ENCODE data around the gene MOCS1.

Gene MOCS1

GRCh38 chr6:39924283-39924682, 10.0 kb downstream of the MOCS1 start:
- no peak for DNase-seq

- no peak for DNase-seq
These were observed 10.4 kb downstream of the MOCS1 start for GRCh38 chr6:39923861-39924260.

DNA sequence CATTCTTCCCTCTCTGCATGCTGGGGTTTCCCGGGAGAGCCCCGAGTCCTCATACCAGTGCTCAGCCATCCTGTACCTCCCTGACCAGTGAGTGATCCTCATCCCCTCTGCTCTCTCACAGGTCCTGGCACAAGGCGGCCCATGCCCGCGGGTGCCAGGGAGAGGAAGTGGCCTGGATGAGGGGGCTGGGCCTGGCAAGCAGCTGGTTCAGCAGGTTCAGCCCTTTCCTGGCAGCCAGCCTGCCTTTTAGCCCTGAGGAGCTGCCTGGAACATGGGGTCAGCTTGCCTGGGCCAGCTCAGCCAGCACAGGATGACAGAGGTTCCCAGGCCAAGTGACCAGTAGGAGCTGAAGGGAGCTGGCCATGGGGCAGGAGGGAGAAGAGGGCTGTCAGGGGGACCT, 10.9 kb downstream of the MOCS1 start:
- DNase-seq: peak in 26 of 51 donors; percentile 12 to 84 (median 44)

- no peak for DNase-seq
These were observed 11.4 kb downstream of the MOCS1 start for GRCh38 chr6:39922821-39923220.

- no peak for DNase-seq
These were observed 14.1 kb downstream of the MOCS1 start for GRCh38 chr6:39920157-39920556.

DNA sequence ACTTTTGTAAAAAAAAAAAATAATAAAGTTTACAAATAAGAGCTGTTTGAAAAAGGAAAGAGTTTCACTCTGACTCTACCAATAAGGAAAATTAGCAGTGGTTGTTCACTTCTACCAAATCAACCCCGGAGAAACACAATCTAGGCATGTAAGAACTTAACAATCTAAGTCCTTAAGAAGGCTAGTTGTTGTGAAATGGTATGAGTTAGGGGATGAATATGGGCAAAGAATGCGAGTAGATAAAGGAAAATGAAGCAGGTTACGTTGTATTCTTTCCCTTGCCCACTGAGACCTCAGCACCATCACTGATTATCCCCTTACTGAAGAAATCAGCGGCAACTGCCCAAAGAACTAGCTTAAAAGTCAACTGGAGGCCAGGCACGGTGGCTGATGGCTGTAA, 15.4 kb downstream of the MOCS1 start:
- no peak for DNase-seq

GRCh38 chr6:39917981-39918380, 16.3 kb downstream of the MOCS1 start:
- no peak for DNase-seq

DNA sequence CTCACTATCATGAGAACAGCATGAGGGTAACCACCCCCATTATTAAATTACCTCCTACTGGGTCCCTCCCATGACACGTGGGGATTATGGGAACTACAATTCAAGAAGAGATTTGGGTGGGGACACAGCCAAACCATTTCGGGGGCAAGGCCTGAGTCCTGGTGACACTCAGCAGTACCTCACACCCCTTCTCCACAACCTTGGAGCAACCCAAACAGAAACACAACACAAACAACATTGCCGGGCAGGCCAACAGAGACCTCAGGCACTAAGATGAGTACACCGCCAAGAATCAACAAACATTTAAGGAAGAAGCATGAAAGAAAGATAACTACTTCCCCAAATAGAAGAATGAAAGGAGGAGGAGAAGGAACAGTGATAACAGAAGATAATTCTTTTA, 16.9 kb downstream of the MOCS1 start:
- DNase-seq: no peak

DNA sequence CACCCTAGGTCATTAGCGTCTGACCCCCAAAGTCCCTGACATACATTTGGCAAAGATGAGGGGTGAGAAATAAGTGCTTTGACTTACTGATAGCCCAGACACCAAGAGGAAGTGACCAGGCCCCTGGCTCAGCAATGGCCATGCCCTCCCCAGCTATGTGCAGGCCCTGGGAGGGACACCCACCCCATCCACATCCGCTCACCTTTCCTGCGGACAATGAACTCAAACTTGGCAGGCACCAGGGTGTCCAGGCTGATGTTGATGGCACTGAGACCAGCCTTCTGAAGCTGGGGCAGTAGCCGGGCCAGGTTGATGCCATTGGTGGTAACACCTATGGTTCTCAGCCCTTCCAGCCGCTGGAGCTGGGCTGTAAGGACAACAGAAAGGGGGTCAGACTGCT, 18.4 kb downstream of the MOCS1 start:
- DNase-seq: no peak

DNA sequence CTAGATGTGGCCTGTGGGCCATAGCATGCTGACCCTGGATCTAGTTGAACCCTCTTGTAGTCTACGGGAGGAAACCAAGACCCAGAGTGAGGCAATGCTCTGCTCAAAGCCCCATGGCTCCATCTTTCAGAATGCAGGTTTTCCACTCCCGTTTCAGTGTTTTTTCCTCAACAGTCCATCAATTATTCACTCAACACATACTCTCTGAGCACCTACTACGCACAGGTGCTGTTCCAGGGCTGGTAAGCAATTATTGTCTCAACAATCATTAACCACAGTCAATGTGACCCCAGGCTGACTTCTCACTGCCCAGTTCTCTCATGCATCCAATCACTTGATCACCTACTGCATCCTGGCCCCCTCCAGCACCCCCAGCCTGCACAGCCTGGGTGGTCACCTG, 20.0 kb downstream of the MOCS1 start:
- no peak for DNase-seq

DNA sequence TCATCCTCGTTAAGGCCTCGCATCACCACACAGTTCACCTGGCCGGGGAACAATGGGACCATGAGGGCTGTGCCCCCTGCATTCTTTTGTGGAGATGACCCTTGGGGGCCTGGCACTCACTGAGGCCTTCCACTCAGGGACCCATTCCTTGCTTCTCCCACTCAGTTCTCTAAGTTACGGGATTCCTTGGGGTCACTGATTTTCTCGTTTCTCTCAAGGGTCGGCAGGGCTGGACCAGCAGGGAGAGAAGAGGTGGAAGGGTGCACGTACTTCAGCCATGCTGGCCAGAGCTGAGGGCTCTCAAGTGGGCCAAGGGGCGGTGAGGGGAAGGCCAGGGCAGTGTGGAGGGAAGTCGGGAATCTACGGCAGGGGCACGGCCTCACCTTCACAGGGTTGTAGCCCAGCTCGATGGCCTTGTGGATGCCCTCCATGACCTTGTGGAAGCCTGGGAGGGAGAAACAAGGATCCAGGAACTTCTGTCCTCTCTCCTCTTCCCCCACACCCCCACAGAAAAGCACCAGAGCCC, 20.8 kb downstream of the MOCS1 start:
- no peak for DNase-seq

GRCh38 chr6:39912446-39912845, 21.8 kb downstream of the MOCS1 start:
- no peak for DNase-seq

- DNase-seq: no peak
These were observed 22.6 kb downstream of the MOCS1 start for GRCh38 chr6:39911513-39912125.

DNA sequence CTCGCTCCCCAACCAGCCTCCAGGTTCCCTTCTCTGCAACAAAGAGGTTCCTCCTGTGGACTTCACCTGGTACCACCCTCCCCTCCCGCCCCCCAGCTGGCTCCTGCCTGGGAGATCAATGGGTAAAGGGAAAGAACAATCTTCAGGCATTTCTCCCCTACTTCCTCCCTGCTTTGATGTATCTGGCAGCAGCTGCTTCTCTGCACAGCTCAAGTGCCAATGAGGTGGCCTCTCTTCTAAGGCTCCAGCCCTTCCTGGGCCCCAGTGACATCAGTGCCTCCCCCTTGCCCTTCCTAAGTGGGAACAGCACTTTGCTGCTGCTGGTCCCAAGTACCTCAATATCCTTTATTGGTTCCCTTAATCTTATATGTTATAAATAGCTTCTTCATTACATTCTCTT, 23.5 kb downstream of the MOCS1 start:
- no peak for DNase-seq

DNA sequence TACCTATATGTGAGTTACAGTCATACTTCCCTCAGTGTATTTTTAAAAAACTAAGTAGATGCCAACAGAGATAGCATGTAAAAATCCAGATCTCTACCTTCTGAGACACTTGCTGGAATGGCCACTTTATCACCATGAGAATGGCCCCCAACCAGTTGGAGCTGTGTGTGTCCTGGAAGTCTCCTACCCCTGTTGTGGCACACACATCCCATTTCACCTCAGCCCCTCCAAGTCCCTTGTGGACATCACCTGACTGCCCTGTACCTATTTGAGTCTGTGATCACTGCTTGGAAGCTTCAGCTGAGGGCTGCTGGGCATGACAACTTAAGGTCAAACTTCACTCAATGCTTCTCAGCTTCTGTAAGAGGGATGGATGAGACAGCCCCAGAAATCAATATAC, 24.1 kb downstream of the MOCS1 start:
- DNase-seq: no peak

DNA sequence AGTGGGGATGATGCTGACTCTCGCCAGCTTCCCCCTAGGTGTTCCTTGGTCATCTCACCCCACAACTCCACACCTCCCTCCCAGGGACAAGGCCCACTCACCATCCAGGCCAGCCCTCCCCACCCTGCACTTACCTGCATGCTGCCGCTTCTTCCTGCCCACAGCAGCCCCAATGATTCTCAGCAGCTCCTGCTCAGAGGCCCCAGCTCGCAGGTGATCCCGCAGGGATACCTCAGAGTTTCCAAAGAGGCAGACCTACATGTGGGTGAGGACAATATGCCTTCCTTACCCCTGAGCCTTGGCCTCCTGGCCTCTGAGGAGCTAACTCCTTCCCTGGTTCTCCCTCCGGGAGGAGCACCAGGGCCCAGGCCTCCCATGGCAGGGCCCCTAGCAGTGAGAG, 24.6 kb downstream of the MOCS1 start:
- no peak for DNase-seq

DNA sequence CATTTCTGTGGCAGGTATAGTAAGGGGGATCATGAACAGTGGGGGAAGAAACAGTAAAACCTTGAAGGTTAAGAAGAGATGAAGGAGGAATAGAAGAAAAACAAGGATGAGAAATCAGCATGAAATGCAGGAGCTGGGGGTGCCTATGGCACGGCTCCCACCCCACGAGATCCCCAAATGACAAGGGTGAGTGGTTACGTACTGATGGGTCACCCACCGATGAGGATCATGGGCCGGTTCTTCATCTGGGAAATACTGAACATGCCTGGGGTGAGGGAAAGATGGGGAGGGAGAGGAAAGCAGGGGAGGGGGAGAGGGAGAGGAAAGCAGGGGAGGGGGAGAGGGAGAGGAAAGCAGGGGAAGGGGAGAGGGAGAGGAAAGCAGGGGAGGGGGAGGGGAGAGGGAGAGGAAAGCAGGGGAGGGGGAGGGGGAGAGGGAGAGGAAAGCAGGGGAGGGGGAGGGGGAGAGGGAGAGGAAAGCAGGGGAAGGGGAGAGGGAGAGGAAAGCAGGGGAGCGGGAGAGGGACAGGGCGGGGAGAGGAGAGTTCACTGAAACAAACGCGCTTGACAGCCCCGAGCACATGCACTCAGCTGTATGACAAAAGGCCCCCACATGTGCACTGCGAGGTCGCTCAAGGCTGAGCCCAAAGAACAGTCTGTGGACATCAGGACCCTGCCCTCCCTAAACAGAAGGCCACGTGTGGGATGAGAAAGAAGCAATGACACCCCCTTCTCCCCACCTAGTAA, 25.3 kb downstream of the MOCS1 start:
- DNase-seq: no peak

DNA sequence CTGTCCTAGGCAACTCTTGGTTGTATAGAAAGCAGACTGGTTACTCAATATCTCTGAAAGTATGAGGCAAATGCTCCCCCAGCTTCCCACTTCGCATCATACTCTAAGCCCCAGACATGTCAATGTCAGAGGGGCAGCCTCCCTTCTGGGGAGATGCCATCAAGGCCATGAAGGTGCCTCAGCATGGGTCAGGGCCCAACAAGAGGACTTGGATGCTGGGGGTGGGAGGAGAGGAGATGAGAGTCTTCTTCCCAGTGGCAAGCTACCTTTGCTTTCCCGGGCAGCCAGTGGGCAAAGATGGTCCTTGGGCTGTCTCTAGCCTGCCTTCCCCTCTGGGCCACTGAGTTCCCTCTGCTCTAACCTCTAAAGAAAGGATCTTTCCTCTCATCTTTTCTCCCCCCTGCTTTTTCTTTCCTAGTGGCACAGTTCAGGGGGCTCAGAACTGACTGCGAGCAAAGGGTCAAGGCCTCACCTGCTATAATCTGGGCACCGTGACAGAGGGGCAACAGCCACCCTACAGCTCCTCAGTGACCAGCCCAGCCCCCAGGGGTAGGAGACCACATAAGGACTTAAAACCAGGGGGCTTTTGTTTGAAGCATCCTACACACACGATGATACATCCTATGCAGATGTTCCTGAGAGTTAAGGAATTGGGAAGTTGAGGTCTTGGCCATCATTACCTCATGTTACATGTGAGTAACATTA, 26.2 kb downstream of the MOCS1 start:
- DNase-seq: no peak

DNA sequence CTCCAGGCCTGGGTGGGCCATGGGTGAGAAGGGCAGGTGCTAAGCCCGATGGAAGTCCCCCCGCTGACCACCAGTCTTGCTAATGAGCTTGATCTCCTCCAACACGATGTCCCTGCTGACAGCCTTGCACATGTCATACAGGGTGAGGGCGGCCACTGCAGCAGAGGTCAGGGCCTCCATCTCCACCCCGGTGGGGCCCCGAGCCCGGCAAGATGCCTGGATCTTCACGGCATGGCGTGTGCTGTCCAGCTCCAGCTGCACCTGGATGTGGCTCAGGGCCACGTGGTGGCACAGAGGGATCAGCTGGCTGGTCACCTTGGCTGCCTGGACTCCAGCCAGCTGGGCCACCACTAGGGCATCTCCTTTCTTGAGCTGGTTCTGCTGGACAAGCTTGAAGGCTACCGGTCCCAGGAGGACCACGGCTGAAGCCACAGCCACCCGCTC, 27.9 kb downstream of the MOCS1 start:
- no peak for DNase-seq

DNA sequence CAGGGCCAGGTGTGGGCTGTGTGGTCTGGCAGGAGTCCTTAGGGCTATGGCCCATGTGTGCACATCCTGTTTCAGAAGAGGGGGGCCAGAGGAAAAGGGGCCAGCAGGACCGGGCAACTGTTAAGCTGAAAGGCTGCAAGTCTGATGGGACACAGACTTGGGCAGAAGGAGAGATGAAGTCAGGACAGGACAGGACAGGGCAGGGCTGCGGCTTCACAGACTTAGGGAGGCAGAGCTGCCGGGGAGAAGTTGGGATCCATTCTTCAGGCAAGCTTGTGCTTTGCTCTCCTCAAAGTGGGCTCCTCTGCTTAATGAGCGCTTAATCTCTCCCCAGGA, 28.7 kb downstream of the MOCS1 start:
- no peak for DNase-seq

- no peak for DNase-seq
These were observed 29.2 kb downstream of the MOCS1 start for GRCh38 chr6:39904946-39905639.

GRCh38 chr6:39903656-39904055, 30.6 kb downstream of the MOCS1 start:
- no peak for DNase-seq

All from hypothalamus (tissue), 51 donors.